ENCODE measurements around the gene RNF180.

The RNF180 gene

GRCh38 chr5:64163746-64164145 is 1.9 kb upstream of the RNF180 start:
- Histone ChIP-seq H3K4me1 (ENCODE audit: insufficient read depth, low read length, poor library complexity, severe bottlenecking) (no peaks in the 10 kb centered on the region), H3K27me3 (ENCODE audit: insufficient read depth, low read length, poor library complexity, severe bottlenecking) (no peaks in the 10 kb centered on the region), H3K9me3 (ENCODE audit: insufficient read depth, low read depth, low read length) (0 out of 2 replicates have a peak, but pooled peaks cover 3% of the 10 kb centered on the region), H3K79me2 (ENCODE audit: insufficient read depth, low read length) (no peaks in the 10 kb centered on the region), H3K9ac (ENCODE audit: low read depth, low read length, poor library complexity, severe bottlenecking) (no peak overlapping the region), H2AFZ (ENCODE audit: low read length) (no peak overlapping the region), H3K4me2 (ENCODE audit: low read depth, low read length, poor library complexity, severe bottlenecking) (no peak overlapping the region), H3K36me3 (ENCODE audit: insufficient read depth, low read length) (no peaks in the 10 kb centered on the region), H4K20me1 (ENCODE audit: insufficient read depth, low read length, poor library complexity, severe bottlenecking) (no peaks in the 10 kb centered on the region), H3K4me3 (ENCODE audit: low read length, poor library complexity, severe bottlenecking) (no peak overlapping the region), H3K9me2 (replicated peaks; ENCODE audit: low read depth, low read length) (no peaks in the 10 kb centered on the region), H3F3A (ENCODE audit: low read depth) (no peaks in the 10 kb centered on the region)
- no peak for TF ChIP-seq EZH2phosphoT487 (IDR thresholded peaks at IDR 0.05; ENCODE audit: borderline replicate concordance)
- no peak for TF ChIP-seq CTCF (conservative IDR thresholded peaks at IDR 0.05; ENCODE audit: low read length)

GRCh38 chr5:64164166-64164565 is 1.5 kb upstream of the RNF180 start:
- no peaks in the 10 kb centered on the region for H3K79me2 ChIP-seq (ENCODE audit: insufficient read depth, low read length)
- H3K9ac ChIP-seq (ENCODE audit: low read depth, low read length, poor library complexity, severe bottlenecking): no peak overlapping the region
- no peak overlapping the region for H3K4me2 ChIP-seq (ENCODE audit: low read depth, low read length, poor library complexity, severe bottlenecking)
- no peaks in the 10 kb centered on the region for H4K20me1 ChIP-seq (ENCODE audit: insufficient read depth, low read length, poor library complexity, severe bottlenecking)
- H3K9me2 ChIP-seq (replicated peaks; ENCODE audit: low read depth, low read length): no peaks in the 10 kb centered on the region
- H3K4me1 ChIP-seq (ENCODE audit: insufficient read depth, low read length, poor library complexity, severe bottlenecking): no peaks in the 10 kb centered on the region
- H2AFZ ChIP-seq (ENCODE audit: low read length): no peak overlapping the region
- 0 out of 2 replicates have a peak, but pooled peaks cover 3% of the 10 kb centered on the region for H3K9me3 ChIP-seq (ENCODE audit: insufficient read depth, low read depth, low read length)
- TF ChIP-seq CTCF (conservative IDR thresholded peaks at IDR 0.05; ENCODE audit: low read length): no peak
- no peaks in the 10 kb centered on the region for H3K27me3 ChIP-seq (ENCODE audit: insufficient read depth, low read length, poor library complexity, severe bottlenecking)
- H3K4me3 ChIP-seq (ENCODE audit: low read length, poor library complexity, severe bottlenecking): no peak overlapping the region
- no peaks in the 10 kb centered on the region for H3K36me3 ChIP-seq (ENCODE audit: insufficient read depth, low read length)
- H3F3A ChIP-seq (ENCODE audit: low read depth): no peaks in the 10 kb centered on the region

- Histone ChIP-seq H3K9ac (ENCODE audit: low read depth, low read length, poor library complexity, severe bottlenecking) (no peak overlapping the region), H3K4me3 (ENCODE audit: low read length, poor library complexity, severe bottlenecking) (no peak overlapping the region), H3K27me3 (ENCODE audit: insufficient read depth, low read length, poor library complexity, severe bottlenecking) (no peaks in the 10 kb centered on the region), H3K9me3 (ENCODE audit: insufficient read depth, low read depth, low read length) (0 out of 2 replicates have a peak, but pooled peaks cover 3% of the 10 kb centered on the region), H3F3A (ENCODE audit: low read depth) (no peaks in the 10 kb centered on the region), H4K20me1 (ENCODE audit: insufficient read depth, low read length, poor library complexity, severe bottlenecking) (no peaks in the 10 kb centered on the region), H3K79me2 (ENCODE audit: insufficient read depth, low read length) (no peaks in the 10 kb centered on the region), H2AFZ (ENCODE audit: low read length) (no peak overlapping the region), H3K36me3 (ENCODE audit: insufficient read depth, low read length) (no peaks in the 10 kb centered on the region), H3K9me2 (replicated peaks; ENCODE audit: low read depth, low read length) (no peaks in the 10 kb centered on the region), H3K4me2 (ENCODE audit: low read depth, low read length, poor library complexity, severe bottlenecking) (no peak overlapping the region), H3K4me1 (ENCODE audit: insufficient read depth, low read length, poor library complexity, severe bottlenecking) (no peaks in the 10 kb centered on the region)
- TF ChIP-seq EZH2phosphoT487 (IDR thresholded peaks at IDR 0.05; ENCODE audit: borderline replicate concordance): no peak
- no peak for TF ChIP-seq CTCF (conservative IDR thresholded peaks at IDR 0.05; ENCODE audit: low read length)
These were observed 513 bp upstream of the RNF180 start for GRCh38 chr5:64165160-64165499.

Measured in Loucy (cell line).